ENCODE data around the gene EMP2.

The EMP2 gene

DNA sequence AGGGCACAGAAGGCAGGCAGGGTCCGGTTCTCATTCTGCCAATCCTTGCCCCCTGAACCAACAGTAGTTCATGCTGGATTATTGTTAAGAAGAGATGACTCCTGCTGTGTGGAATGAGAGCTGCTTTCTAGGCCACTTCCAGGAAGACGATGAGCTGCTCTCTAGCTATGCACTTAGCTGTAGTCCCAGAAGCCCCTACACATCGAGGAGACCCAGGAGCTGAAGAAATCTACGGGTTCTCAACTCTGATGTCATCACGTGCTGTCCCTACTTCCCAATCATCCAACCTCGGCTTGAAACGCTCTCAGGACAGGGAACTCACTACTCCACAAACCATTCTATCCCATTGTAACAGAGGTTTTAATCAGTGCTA, 29.0 kb upstream of the EMP2 start:
- no peak for DNase-seq

DNA sequence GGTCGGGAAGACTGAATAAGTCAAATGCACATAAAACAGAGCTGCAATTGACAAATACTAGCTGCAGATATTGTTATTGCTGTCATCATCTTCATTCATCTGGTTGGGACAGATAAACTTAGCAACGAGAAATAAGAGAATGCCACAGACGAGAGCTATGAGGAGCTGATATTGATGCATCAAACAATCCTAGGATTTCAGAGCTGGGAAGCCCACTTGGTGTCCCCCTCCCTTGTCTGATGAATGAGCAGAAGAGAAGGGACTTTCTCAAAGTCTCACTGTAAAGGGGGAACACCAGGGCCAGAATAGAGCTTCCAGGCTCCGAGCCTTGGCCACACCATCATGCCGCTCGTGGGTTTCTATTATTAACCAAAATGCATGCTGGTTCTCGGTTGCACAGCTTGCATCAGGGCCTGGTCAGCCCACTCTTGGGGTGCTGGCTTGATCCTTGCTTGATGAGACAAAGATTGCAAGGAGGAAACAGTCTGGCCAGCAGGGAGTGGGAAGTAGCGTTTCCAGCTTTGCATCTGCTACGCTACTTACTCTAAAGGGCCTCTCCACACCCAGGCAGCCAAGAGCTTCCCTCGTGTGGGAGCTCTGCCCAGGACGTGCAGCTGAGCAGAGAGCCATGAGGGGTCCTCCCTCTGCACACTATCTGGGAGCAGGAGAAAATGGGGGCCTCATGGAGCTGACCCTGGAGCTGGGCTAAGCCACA, 28.4 kb upstream of the EMP2 start:
- DNase-seq, result peak; percentile 70 to 90

DNA sequence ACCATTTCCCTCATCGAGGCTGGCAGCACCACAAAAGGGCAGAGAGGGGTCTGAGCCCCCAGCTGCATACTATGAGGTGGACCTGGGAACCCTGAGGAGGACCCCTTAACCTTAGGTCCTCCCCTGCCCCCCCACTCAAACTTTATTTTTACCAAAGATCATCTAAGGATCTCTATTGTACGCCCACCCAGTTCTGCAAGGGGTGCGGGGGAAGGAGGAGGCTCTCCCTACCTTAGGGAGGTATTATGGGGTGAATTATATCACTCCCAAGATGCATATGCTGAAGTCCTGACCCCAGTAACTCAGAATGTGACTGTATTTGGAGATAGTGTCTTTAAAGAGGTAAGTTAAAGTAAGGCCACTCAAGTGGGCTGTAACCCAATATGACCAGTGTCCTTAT, 26.8 kb upstream of the EMP2 start:
- DNase-seq, result no peak

GRCh38 chr16:10606607-10607006, 26.2 kb upstream of the EMP2 start:
- DNase-seq, result no peak

GRCh38 chr16:10605636-10606035, 25.2 kb upstream of the EMP2 start:
- no peak for DNase-seq

- DNase-seq, result no peak
These were observed 21.3 kb upstream of the EMP2 start for GRCh38 chr16:10601444-10602408.

DNA sequence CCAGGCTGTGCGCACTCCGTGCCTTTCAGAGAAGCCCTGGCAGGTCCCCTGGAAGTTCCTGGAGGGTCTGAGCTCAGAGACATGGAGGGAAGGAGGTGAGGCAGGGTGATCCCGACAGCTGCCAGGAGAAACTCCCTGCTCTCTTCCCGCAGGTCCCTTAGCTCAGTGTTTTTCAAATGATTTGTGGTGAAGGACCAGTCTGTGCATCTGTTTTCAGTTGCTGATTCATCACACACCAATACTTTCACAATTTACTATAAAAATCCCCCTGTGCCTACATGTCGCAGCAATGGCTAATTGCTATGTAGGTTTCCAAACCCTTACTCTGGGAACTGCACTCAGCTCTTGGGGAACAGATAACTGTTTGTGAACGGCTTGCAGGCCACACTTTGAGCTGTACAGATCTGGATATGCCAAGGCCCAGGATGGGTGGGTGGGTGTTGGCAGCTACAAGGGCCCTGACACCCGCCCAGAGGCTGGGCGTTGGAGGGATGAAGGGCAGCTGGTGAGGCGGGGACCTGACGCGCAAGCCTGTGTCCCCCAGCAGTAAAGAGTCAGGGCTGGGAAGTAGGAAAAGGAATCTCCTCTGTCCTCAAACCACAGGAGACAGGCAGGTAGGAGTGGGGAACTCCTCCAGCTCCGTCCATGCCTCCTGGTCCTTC, 20.5 kb upstream of the EMP2 start:
- DNase-seq, result no peak

DNA sequence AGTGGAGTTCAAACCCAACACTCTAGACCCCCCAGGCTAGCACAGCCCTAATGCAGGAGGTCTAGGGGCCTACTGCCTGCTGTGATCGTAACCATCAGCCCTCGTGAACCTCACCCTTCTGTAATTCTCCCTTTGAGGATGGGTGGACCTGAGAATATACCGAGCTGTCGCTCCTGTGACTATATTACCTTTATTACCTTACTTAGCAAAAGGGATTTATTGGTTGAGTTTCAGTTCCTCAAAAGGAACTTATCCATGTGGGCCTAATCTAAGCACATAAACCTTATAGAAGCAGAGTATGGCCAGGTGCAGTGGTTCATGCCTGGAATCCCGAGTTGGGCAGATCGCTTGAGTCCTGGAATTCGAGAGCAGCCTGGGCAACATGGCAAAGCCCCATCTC, 19.2 kb upstream of the EMP2 start:
- DNase-seq, result no peak

GRCh38 chr16:10598157-10598556, 17.8 kb upstream of the EMP2 start:
- DNase-seq, result no peak

DNA sequence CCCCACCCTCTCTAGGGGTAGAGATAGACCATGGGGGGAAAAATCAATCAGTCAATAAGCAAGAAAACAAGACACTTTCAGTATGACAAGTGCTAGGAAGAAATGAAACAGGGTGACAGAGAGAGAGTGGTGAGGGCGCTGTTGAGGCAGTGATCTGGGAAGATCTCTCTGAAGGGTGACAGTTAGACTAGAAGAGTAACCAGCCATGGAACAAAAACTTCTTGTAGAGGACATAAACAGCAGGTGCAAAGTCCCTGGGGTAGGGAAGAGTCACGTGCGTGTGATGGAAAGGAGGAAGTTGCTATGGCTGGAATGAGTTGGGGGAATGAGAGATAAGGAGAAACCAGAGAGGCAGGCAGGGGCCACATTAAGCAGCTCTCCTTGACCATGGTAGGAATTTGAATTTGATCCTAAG, 16.8 kb upstream of the EMP2 start:
- DNase-seq, result no peak

- no peak for DNase-seq
These were observed 14.0 kb upstream of the EMP2 start for GRCh38 chr16:10594312-10594950.

DNA sequence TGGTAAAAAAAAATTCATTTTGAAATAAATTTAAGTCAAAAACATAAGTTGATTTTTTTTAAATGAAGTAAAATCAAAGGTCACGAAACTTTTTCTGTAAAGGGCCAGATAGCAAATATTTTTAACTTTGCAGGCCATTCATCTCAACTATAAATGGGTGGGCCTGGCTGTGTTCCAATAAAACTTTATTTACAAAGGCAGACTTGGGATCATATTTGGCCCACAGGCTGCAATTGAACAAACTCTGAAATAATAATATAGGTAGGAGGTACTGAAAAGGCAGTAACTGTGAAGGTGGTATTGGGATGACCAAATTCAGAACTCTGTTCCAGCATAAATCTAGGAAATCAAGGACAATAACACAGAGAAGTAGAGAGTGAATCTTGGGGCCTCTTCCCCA, 12.2 kb upstream of the EMP2 start:
- no peak for DNase-seq

GRCh38 chr16:10590342-10590741, 9.9 kb upstream of the EMP2 start:
- no peak for DNase-seq

GRCh38 chr16:10589109-10589508, 8.7 kb upstream of the EMP2 start:
- DNase-seq, result no peak

- no peak for DNase-seq
These were observed 7.2 kb upstream of the EMP2 start for GRCh38 chr16:10587622-10588021.

GRCh38 chr16:10584981-10585438, 4.6 kb upstream of the EMP2 start:
- DNase-seq, result no peak

DNA sequence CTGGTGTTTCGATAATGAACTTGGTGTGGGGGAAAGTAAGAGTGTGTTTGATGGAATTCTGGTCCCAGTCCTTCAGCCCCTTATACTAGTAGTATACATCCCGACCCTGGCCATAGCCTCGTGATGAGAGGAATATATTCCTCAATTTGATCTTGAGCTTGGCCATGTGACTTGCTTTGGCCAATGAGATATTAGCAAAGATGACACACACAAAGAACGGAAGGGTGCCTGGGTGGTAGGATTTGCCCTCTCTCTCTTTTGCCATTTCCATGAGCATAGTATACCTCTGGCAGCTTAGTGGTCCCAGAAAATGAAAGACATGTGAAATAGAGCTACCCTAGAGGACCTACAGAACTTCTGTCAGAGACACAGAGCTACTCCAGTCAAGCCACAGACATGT, 2.9 kb upstream of the EMP2 start:
- DNase-seq, result no peak

DNA sequence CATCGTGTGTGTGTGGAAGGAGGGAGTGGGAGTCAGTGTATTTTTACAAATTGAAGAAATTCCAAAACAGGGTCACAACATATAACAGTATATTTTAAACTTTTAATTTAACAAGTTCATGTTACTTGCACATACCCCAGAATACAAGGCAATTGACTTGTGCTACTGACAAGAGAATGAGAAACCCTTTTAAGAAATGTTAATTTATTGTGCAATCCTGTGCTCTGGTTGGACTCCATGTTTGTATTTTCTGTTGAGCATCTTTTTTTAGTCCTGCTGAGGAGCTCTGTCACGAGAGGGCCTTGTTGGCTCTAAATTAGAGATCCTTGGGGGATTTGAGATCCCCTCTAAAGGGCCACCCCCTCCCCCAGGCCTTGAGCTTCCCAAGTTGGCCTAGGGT, 1.1 kb upstream of the EMP2 start:
- DNase-seq, result no peak

GRCh38 chr16:10580883-10581247, 467 bp upstream of the EMP2 start:
- DNase-seq, result no peak

DNA sequence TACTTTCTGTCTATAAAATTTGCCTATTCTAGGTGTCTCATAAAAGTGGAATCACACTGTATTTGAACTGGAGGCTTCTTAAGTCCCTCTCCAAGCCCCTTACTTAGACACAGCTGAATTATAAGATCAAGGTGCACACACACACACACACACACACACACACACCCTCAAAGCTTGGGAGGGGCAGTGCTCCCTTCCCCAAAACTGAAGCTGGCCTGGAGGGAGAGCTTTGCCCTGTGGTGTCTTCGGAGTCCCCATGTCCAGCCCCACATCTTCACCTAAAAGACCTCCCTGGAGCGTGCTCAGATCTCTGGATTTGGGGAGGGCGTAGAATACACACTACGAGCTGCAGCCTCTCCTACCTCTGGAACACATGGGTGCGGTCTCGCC, 828 bp downstream of the EMP2 start:
- DNase-seq, result no peak

GRCh38 chr16:10578474-10579316, 1.7 kb downstream of the EMP2 start:
- no peak for DNase-seq
